ENCODE measurements around the gene ZNF490.

The ZNF490 gene

DNA sequence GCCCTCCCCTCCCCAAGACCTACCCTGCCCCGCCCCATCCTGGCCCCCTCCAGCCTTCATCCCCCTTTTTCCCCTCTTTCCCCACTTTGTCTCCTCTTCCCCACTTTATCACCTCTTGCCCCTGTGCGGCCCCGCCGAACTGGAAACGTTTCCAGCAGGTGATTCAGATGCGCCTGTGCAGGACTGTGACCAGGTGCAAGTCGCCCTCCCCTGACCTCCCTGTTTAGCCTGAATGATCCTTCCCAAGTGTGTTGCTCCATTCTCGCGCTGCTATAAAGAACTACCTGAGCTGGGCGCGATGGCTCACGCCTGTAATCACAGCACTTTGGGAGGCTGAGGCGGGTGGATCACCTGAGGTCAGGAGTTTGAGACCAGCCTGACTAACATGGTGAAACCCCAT is 26.0 kb upstream of the ZNF490 start:
- no peaks in the 10 kb centered on the region; a peak in 1 of 3 replicates for H3K36me3 ChIP-seq (ENCODE audit: control insufficient read depth in 2 of 2, insufficient read depth in 1 of 2, low read length in 2 of 2)
- H3K9me3 ChIP-seq (ENCODE audit: control insufficient read depth, insufficient read depth, low read depth, low read length), result no peaks in the 10 kb centered on the region
- TF ChIP-seq ZBTB6 (tag by site-specific recombination; IDR thresholded peaks at IDR 0.05) (no peak), ZNF548 (tag by site-specific recombination; IDR thresholded peaks at IDR 0.05) (no peak), TRIM28 (IDR thresholded peaks at IDR 0.05; ENCODE audit: borderline replicate concordance, low read length) (no peak), ZXDB (tag by site-specific recombination; IDR thresholded peaks at IDR 0.05) (no peak)
- no peaks in the 10 kb centered on the region for H3K4me1 ChIP-seq (ENCODE audit: control insufficient read depth, insufficient read depth, low read length)
- H3K4me3 ChIP-seq (ENCODE audit: low read depth, low read length), result no peak overlapping the region
- ChIA-PET CTCF (no interaction called here), POLR2A (no interaction called here)
- no peak overlapping the region for H3K27ac ChIP-seq (ENCODE audit: extremely low read depth, low read depth, low read length)

- CTCF ChIA-PET, result interaction anchor here (0.9 kb wide), 1 partner anchor 11 kb away, joined by 5 read pairs; no protein-coding TSS in a partner anchor
- POLR2A ChIA-PET, result interaction anchor here (0.6 kb wide), 1 partner anchor 124 kb away, joined by 3 read pairs; no protein-coding TSS in a partner anchor
- Histone ChIP-seq H3K4me1 (ENCODE audit: control insufficient read depth, insufficient read depth, low read length) (no peaks in the 10 kb centered on the region), H3K4me3 (ENCODE audit: low read depth, low read length) (no peak overlapping the region), H3K9me3 (ENCODE audit: control insufficient read depth, insufficient read depth, low read depth, low read length) (no peaks in the 10 kb centered on the region), H3K27ac (ENCODE audit: extremely low read depth, low read depth, low read length) (no peak overlapping the region), H3K36me3 (ENCODE audit: control insufficient read depth in 2 of 2, insufficient read depth in 1 of 2, low read length in 2 of 2) (peaks cover 28 to 66% of the 10 kb centered on the region in 2 experiments; a peak in 2 of 3 replicates)
- TF ChIP-seq ZNF449 (tag by site-specific recombination; IDR thresholded peaks at IDR 0.05) (no peak), ZNF146 (tag by site-specific recombination; IDR thresholded peaks at IDR 0.05) (no peak), ZNF148 (tag by site-specific recombination; IDR thresholded peaks at IDR 0.05; ENCODE audit: borderline replicate concordance) (no peak), ZNF549 (tag by site-specific recombination; IDR thresholded peaks at IDR 0.05) (no peak), SALL2 (tag by site-specific recombination; IDR thresholded peaks at IDR 0.05; ENCODE audit: borderline replicate concordance) (no peak), ZNF354C (tag by site-specific recombination; IDR thresholded peaks at IDR 0.05; ENCODE audit: borderline replicate concordance, low read depth) (no peak), ZNF138 (tag by site-specific recombination; IDR thresholded peaks at IDR 0.05; ENCODE audit: borderline replicate concordance) (no peak)
- TF ChIP-seq, protein P1, sequence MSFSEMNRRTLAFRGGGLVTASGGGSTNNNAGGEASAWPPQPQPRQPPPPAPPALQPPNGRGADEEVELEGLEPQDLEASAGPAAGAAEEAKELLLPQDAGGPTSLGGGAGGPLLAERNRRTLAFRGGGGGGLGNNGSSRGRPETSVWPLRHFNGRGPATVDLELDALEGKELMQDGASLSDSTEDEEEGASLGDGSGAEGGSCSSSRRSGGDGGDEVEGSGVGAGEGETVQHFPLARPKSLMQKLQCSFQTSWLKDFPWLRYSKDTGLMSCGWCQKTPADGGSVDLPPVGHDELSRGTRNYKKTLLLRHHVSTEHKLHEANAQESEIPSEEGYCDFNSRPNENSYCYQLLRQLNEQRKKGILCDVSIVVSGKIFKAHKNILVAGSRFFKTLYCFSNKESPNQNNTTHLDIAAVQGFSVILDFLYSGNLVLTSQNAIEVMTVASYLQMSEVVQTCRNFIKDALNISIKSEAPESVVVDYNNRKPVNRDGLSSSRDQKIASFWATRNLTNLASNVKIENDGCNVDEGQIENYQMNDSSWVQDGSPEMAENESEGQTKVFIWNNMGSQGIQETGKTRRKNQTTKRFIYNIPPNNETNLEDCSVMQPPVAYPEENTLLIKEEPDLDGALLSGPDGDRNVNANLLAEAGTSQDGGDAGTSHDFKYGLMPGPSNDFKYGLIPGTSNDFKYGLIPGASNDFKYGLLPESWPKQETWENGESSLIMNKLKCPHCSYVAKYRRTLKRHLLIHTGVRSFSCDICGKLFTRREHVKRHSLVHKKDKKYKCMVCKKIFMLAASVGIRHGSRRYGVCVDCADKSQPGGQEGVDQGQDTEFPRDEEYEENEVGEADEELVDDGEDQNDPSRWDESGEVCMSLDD (tag by site-specific recombination; IDR thresholded peaks at IDR 0.05), result no peak
- TF ChIP-seq, protein P2, sequence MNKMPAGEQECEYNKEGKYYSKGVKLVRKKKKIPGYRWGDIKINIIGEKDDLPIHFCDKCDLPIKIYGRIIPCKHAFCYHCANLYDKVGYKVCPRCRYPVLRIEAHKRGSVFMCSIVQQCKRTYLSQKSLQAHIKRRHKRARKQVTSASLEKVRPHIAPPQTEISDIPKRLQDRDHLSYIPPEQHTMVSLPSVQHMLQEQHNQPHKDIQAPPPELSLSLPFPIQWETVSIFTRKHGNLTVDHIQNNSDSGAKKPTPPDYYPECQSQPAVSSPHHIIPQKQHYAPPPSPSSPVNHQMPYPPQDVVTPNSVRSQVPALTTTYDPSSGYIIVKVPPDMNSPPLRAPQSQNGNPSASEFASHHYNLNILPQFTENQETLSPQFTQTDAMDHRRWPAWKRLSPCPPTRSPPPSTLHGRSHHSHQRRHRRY (tag by site-specific recombination; IDR thresholded peaks at IDR 0.05), result no peak
- TF ChIP-seq, protein P3, sequence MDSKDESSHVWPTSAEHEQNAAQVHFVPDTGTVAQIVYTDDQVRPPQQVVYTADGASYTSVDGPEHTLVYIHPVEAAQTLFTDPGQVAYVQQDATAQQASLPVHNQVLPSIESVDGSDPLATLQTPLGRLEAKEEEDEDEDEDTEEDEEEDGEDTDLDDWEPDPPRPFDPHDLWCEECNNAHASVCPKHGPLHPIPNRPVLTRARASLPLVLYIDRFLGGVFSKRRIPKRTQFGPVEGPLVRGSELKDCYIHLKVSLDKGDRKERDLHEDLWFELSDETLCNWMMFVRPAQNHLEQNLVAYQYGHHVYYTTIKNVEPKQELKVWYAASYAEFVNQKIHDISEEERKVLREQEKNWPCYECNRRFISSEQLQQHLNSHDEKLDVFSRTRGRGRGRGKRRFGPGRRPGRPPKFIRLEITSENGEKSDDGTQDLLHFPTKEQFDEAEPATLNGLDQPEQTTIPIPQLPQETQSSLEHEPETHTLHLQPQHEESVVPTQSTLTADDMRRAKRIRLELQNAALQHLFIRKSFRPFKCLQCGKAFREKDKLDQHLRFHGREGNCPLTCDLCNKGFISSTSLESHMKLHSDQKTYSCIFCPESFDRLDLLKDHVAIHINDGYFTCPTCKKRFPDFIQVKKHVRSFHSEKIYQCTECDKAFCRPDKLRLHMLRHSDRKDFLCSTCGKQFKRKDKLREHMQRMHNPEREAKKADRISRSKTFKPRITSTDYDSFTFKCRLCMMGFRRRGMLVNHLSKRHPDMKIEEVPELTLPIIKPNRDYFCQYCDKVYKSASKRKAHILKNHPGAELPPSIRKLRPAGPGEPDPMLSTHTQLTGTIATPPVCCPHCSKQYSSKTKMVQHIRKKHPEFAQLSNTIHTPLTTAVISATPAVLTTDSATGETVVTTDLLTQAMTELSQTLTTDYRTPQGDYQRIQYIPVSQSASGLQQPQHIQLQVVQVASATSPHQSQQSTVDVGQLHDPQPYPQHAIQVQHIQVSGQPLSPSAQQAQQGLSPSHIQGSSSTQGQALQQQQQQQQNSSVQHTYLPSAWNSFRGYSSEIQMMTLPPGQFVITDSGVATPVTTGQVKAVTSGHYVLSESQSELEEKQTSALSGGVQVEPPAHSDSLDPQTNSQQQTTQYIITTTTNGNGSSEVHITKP (tag by site-specific recombination; IDR thresholded peaks at IDR 0.05), result no peak
These were observed 18.6 kb upstream of the ZNF490 start for GRCh38 chr19:12629215-12629614.
